Spleen (tissue), 7 donors: ENCODE measurements around the gene DDX4.

Source experiments
- POLR2A ChIP-seq, 3 donors: fragments of 450-650 bp; IDR thresholded peaks; one replicate each; pipeline ENCODE4 v1.5.1; 2017; ENCODE audit warnings: antibody characterized with exemption in 3 of 3, mild to moderate bottlenecking in 1 of 3
- POLR2AphosphoS5 ChIP-seq, 3 donors: sonication (generic); formaldehyde crosslinking; IDR thresholded peaks; one replicate each; pipeline ENCODE4 v1.5.1; 2017; ENCODE audit warnings: antibody characterized with exemption in 3 of 3
- TF ChIP-seq, protein P1 (sequence below), 11 experiments: fragments of 200-600 bp in 7 of 11; fragments of 450-650 bp in 4 of 11; sonication (generic) in 4 of 11; IDR thresholded peaks in 8 of 11; conservative IDR thresholded peaks in 3 of 11; 1 replicate in 7 of 11; 2 replicates in 4 of 11; pipeline versions ENCODE4 v1.4.0 to v1.8.0; 2016 to 2021; ENCODE audit warnings: antibody characterized with exemption in 11 of 11, inconsistent platforms in 4 of 11, mild to moderate bottlenecking in 1 of 11
- donor health status: DM: no; HTN: no; CAD: no; lungs with moderate emphysema.
- donor health status: DM: no; HTN: no; CAD: no.
- donor health status: DM: no; HTN: no; CAD: no.

DNA sequence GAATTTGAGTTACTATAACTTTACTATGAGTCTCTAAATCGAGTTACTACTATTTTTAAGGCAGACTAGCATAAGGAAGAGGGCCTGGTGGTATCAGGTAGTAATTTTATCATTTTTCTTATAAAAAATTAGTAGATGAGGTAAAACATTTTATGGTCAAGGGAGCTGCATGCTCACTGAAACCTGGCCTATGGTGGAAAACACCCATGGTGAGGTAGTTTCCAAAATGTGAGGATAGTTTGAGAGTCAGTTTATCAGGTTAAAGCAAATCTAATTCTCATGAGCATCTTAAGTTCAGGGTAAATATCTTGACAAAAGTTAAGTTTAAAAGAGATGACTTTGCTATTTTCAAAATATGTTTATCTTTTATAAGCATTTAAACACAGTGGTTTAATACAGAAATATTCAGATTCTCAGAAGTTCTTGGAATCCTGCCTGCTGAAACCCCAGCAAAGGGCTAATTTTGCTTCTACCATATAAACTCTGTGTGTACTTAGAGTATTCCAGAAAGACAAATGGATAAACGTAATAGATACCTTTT, 10.0 kb downstream of the DDX4 start:
- TF ChIP-seq, protein P1, sequence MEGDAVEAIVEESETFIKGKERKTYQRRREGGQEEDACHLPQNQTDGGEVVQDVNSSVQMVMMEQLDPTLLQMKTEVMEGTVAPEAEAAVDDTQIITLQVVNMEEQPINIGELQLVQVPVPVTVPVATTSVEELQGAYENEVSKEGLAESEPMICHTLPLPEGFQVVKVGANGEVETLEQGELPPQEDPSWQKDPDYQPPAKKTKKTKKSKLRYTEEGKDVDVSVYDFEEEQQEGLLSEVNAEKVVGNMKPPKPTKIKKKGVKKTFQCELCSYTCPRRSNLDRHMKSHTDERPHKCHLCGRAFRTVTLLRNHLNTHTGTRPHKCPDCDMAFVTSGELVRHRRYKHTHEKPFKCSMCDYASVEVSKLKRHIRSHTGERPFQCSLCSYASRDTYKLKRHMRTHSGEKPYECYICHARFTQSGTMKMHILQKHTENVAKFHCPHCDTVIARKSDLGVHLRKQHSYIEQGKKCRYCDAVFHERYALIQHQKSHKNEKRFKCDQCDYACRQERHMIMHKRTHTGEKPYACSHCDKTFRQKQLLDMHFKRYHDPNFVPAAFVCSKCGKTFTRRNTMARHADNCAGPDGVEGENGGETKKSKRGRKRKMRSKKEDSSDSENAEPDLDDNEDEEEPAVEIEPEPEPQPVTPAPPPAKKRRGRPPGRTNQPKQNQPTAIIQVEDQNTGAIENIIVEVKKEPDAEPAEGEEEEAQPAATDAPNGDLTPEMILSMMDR (IDR thresholded peaks at IDR 0.05 in 8 of 11, conservative IDR thresholded peaks at IDR 0.05 in 3 of 11), result no peak
- TF ChIP-seq POLR2A (IDR thresholded peaks at IDR 0.05) (no peak), POLR2AphosphoS5 (IDR thresholded peaks at IDR 0.05) (no peak)
